PC-3 (cell line): ENCODE measurements around the gene MRPL4. TPM values are rescaled to one million over a fixed set of nuclear protein-coding genes. Genes with fewer than 3 reads are reported as not detected.

Source experiments
- ATAC-seq: fragments of 200-7000 bp; cut with Tn5 transposase; 2 replicates; pipeline ENCODE4 v1.9.1; 2020; ENCODE audit warnings: mild to moderate bottlenecking, moderate library complexity
- BruUV-seq: library from RNA; stranded (reverse); fragments of 400-500 nt; replicated peaks from 2 replicates; lab custom pipeline; 2021; lab: Mats Ljungman, UMichigan
- CTCF ChIA-PET: fragments of 300-600 bp; sonication (Branson Sonifier 250); formaldehyde crosslinking; loops from one replicate; lab custom pipeline; 2022; ENCODE audit warnings: antibody characterized with exemption; lab: Charles Lee
- POLR2A ChIA-PET: fragments of 300-600 bp; sonication (Branson Sonifier 250); formaldehyde crosslinking; loops from one replicate; lab custom pipeline; 2022; ENCODE audit warnings: antibody characterized with exemption; ENCODE audit not compliant: unreplicated experiment; lab: Charles Lee
- DNase-seq: peaks from one replicate; pipeline ENCODE4 v3.0.0-alpha.2; 2015
- H2AFZ ChIP-seq: fragments of 300-600 bp; sonication (generic); 2 replicates; pipeline ENCODE4 v1.6.0; 2016; ENCODE audit warnings: antibody characterized with exemption, low read length
- H3F3A ChIP-seq: fragments of 300-600 bp; sonication (generic); one replicate; pipeline ENCODE4 v1.6.0; 2017; ENCODE audit warnings: antibody characterized with exemption, low read length, control low read depth, mild to moderate bottlenecking; ENCODE audit not compliant: unreplicated experiment
- H3K27ac ChIP-seq: fragments of 300-600 bp; sonication (generic); 2 replicates; pipeline ENCODE4 v1.5.1; 2016; ENCODE audit warnings: mild to moderate bottlenecking, low read length
- H3K27me3 ChIP-seq: fragments of 300-600 bp; sonication (generic); 2 replicates; pipeline ENCODE4 v1.6.1; 2016; ENCODE audit warnings: low read length, mixed read lengths
- H3K36me3 ChIP-seq: fragments of 300-600 bp; sonication (generic); 2 replicates; pipeline ENCODE4 v1.6.1; 2016; ENCODE audit warnings: low read depth, mixed run types, low read length, mixed read lengths
- H3K4me1 ChIP-seq: fragments of 300-600 bp; sonication (generic); 2 replicates; pipeline ENCODE4 v1.5.1; 2016; ENCODE audit warnings: low read length; ENCODE audit not compliant: insufficient read depth
- H3K4me2 ChIP-seq: fragments of 300-600 bp; sonication (generic); 2 replicates; pipeline ENCODE4 v1.6.0; 2016; ENCODE audit warnings: low read length
- H3K4me3 ChIP-seq: fragments of 300-600 bp; sonication (generic); 2 replicates; pipeline ENCODE4 v1.5.1; 2016; ENCODE audit warnings: mild to moderate bottlenecking, low read length, mixed read lengths
- H3K79me2 ChIP-seq: fragments of 300-600 bp; sonication (generic); 2 replicates; pipeline ENCODE4 v1.6.1; 2017; ENCODE audit warnings: low read length, mixed read lengths
- H3K9ac ChIP-seq: fragments of 300-600 bp; sonication (generic); 2 replicates; pipeline ENCODE4 v1.6.0; 2016; ENCODE audit warnings: mild to moderate bottlenecking, low read length
- H3K9me2 ChIP-seq: fragments of 300-600 bp; sonication (generic); replicated peaks from 2 replicates; pipeline ENCODE4 v1.6.1; 2016; ENCODE audit warnings: mixed run types, low read length, mixed read lengths
- H3K9me3 ChIP-seq: fragments of 300-600 bp; sonication (generic); 2 replicates; pipeline ENCODE4 v1.6.1; 2016; ENCODE audit warnings: low read length, mixed read lengths
- H4K20me1 ChIP-seq: fragments of 300-600 bp; sonication (generic); 2 replicates; pipeline ENCODE4 v1.6.1; 2016; ENCODE audit warnings: low read length, mixed read lengths
- CTCF ChIP-seq: fragments of 300-600 bp; sonication (generic); conservative IDR thresholded peaks from 2 replicates; pipeline ENCODE4 v1.5.1; 2017; ENCODE audit warnings: antibody characterized with exemption, low read depth, mild to moderate bottlenecking, low read length
- EZH2 ChIP-seq: fragments of 300-600 bp; sonication (generic); IDR thresholded peaks from one replicate; pipeline ENCODE4 v1.6.1; 2017; ENCODE audit warnings: antibody characterized with exemption, mild to moderate bottlenecking, low read length; ENCODE audit not compliant: unreplicated experiment
- EZH2phosphoT487 ChIP-seq: fragments of 300-600 bp; sonication (generic); IDR thresholded peaks from 2 replicates; pipeline ENCODE4 v1.6.1; 2018; ENCODE audit warnings: mild to moderate bottlenecking, antibody characterized with exemption, low read length, borderline replicate concordance
- intact Hi-C: fragments of 100-400 bp; cut with micrococcal nuclease; formaldehyde crosslinking; loops from 2 replicates; pipeline ENCODE4 v1.9.0; 2023
- microRNA-seq: library from miRNA; unstranded; fragments of <30 nt; microRNA quantifications from one replicate; pipeline ENCODE4 v1.1.0, GENCODE V29; 2020; ENCODE audit not compliant: unreplicated experiment
- total RNA-seq: library from RNA; depleted of rRNA; stranded (reverse); fragments of >200 nt; gene quantifications from 2 replicates; pipeline ENCODE4 v1.2.3, GENCODE V29; 2014; rRNA removed

MRPL4 gene
- total RNA-seq, 1 experiment from 2014 or later = 336 TPM

DNA sequence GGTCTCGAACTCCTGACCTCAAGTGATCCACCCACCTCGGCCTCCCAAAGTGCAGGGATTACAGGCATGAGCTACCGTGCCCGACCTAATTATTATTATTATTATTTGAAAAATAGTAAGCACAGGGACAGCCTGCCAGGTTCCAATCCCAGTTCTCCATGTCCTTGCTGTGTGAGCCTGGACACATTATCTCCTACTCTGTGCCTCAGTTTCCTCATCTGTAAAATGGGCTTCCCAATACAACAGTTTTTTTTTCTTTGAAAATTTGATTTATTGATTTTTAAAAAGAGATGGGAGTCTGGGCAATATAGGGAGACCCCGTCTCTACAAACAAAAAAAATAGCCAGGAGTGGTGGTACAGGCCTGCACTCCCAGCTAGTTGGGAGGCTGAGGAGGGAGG, 54.3 kb downstream of the MRPL4 start:
- intact Hi-C loops = no loop called here
- Histone ChIP-seq H2AFZ (no peak overlapping the region), H3K4me3 (no peak overlapping the region), H4K20me1 (no peaks in the 10 kb centered on the region), H3K9ac (no peak overlapping the region), H3K79me2 (no peaks in the 10 kb centered on the region), H3K4me1 (peaks cover 8% of the 10 kb centered on the region), H3K27ac (no peak overlapping the region), H3K27me3 (no peaks in the 10 kb centered on the region), H3K36me3 (no peaks in the 10 kb centered on the region; the same call in 1 of the 2 replicates), H3K9me3 (no peaks in the 10 kb centered on the region), H3F3A (no peaks in the 10 kb centered on the region), H3K9me2 (no peaks in the 10 kb centered on the region), H3K4me2 (no peak overlapping the region)
- ChIA-PET CTCF (no interaction called here), POLR2A (no interaction called here)
- DNase-seq (no peak), ATAC-seq (no peak)
- BruUV-seq = no TSS peak
- TF ChIP-seq CTCF = no peak
- no peak for TF ChIP-seq EZH2
- no peak for TF ChIP-seq EZH2phosphoT487

GRCh38 chr19:10309423-10309822, 57.4 kb downstream of the MRPL4 start, which contains the start of gene ZGLP1:
TSS of gene ZGLP1 (minus strand) at chr19:10309815.
- no peak for DNase-seq
- intact Hi-C loops = no loop called here
- Histone ChIP-seq H3K4me3 (no peak within 1 kb of the TSS), H3K4me2 (no peak within 1 kb of the TSS), H3K27me3 (no peaks in the 10 kb centered on the region), H3K9ac (no peak within 1 kb of the TSS), H3K79me2 (peaks cover 5% of the 10 kb centered on the region), H3K4me1 (0 out of 2 replicates have a peak, but pooled peaks cover under 1% of the 10 kb centered on the region), H4K20me1 (no peaks in the 10 kb centered on the region), H3K9me3 (no peaks in the 10 kb centered on the region), H3K9me2 (no peaks in the 10 kb centered on the region), H2AFZ (no peak within 1 kb of the TSS), H3K36me3 (no peaks in the 10 kb centered on the region; the same call in 1 of the 2 replicates), H3K27ac (no peak within 1 kb of the TSS), H3F3A (no peaks in the 10 kb centered on the region)
- ChIA-PET CTCF (no interaction called here), POLR2A (no interaction called here)
- ATAC-seq = no peak
- no TSS peak for BruUV-seq
- TF ChIP-seq EZH2 = no peak
- TF ChIP-seq CTCF = no peak
- no peak for TF ChIP-seq EZH2phosphoT487

Small RNA genes within 50 kb of the gene (microRNA-seq; reads per million reads assigned to microRNA genes)
- not detected for gene MIR4322

Other genes with a start within 250 kb of the MRPL4 start
- 0.11 and 0.12 TPM in 2 replicates for gene COL5A3, start 241.7 kb upstream of the MRPL4 start, total RNA-seq
- gene RDH8, start 238.7 kb upstream of the MRPL4 start, total RNA-seq = not detected in 2 replicates
- gene SHFL, start 165.9 kb upstream of the MRPL4 start, total RNA-seq = 17.2 and 18.4 TPM in 2 replicates
- 0.81 and 1.2 TPM in 2 replicates for gene ANGPTL6, start 149.5 kb upstream of the MRPL4 start, total RNA-seq
- 183 and 214 TPM in 2 replicates for gene PPAN, start 145.9 kb upstream of the MRPL4 start, total RNA-seq
- 11.1 and 17.3 TPM in 2 replicates for gene P2RY11, start 140.5 kb upstream of the MRPL4 start, total RNA-seq
- 575 and 635 TPM in 2 replicates for gene EIF3G, start 132.3 kb upstream of the MRPL4 start, total RNA-seq
- gene DNMT1, start 57.3 kb upstream of the MRPL4 start, total RNA-seq = 259 and 358 TPM in 2 replicates
- gene S1PR2, start 20.9 kb upstream of the MRPL4 start, total RNA-seq = 4.1 and 5.8 TPM in 2 replicates
- 9.4 and 15.3 TPM in 2 replicates for gene ICAM1, start 18.9 kb downstream of the MRPL4 start, total RNA-seq
- gene ICAM4, start 34.7 kb downstream of the MRPL4 start, total RNA-seq = not detected in 2 replicates
- gene ICAM5, start 37.7 kb downstream of the MRPL4 start, total RNA-seq = 1.8 and 2.0 TPM in 2 replicates
- gene ZGLP1, start 57.6 kb downstream of the MRPL4 start, total RNA-seq = 1.4 and 1.8 TPM in 2 replicates
- gene FDX2, start 63.8 kb downstream of the MRPL4 start, total RNA-seq = 79.5 and 98.4 TPM in 2 replicates
- gene RAVER1, start 81.3 kb downstream of the MRPL4 start, total RNA-seq = 62.4 and 81.8 TPM in 2 replicates
- gene ICAM3, start 87.4 kb downstream of the MRPL4 start, total RNA-seq = 37.7 and 46.9 TPM in 2 replicates
- 177 and 201 TPM in 2 replicates for gene TYK2, start 128.4 kb downstream of the MRPL4 start, total RNA-seq
- gene CDC37, start 151.3 kb downstream of the MRPL4 start, total RNA-seq = 560 and 709 TPM in 2 replicates
- 2.8 and 3.1 TPM in 2 replicates for gene PDE4A, start 168.3 kb downstream of the MRPL4 start, total RNA-seq